Smooth muscle cell (in vitro differentiated cells): ENCODE measurements around the gene CFTR. TPM values are rescaled to one million over a fixed set of nuclear protein-coding genes. Genes with fewer than 3 reads are reported as not detected.
"Not testable (repeated sequence)": the region's sequence is repeated elsewhere in the genome, so short reads cannot be mapped to it uniquely, and the experiment has no call there.

ENCODE experiments used
- DNase-seq: peaks from one replicate; lab custom pipeline; 2025; ENCODE audit not compliant: unreplicated experiment; lab: John Stamatoyannopoulos, UW
- H2AFZ ChIP-seq: fragments of 200-600 bp; sonication (generic); 2 replicates; pipeline ENCODE4 v1.6.0; 2016; ENCODE audit warnings: antibody characterized with exemption, low read depth, mild to moderate bottlenecking
- H3F3A ChIP-seq: fragments of 200-600 bp; sonication (generic); 2 replicates; pipeline ENCODE4 v1.6.0; 2017; ENCODE audit warnings: antibody characterized with exemption, low read depth
- H3K27ac ChIP-seq: fragments of 200-600 bp; sonication (generic); 2 replicates; pipeline ENCODE4 v1.5.1; 2016; ENCODE audit warnings: low read depth, mild to moderate bottlenecking
- H3K27me3 ChIP-seq: fragments of 200-600 bp; sonication (generic); 2 replicates; pipeline ENCODE4 v1.6.1; 2016; ENCODE audit warnings: low read depth, mild to moderate bottlenecking
- H3K36me3 ChIP-seq: fragments of 200-600 bp; sonication (generic); 2 replicates; pipeline ENCODE4 v1.5.1; 2016; ENCODE audit warnings: low read depth
- H3K4me1 ChIP-seq: fragments of 200-600 bp; sonication (generic); 2 replicates; pipeline ENCODE4 v1.5.1; 2016; ENCODE audit warnings: low read depth
- H3K4me2 ChIP-seq: fragments of 200-600 bp; sonication (generic); 2 replicates; pipeline ENCODE4 v1.6.0; 2016; ENCODE audit warnings: mild to moderate bottlenecking
- H3K4me3 ChIP-seq: fragments of 200-600 bp; sonication (generic); 2 replicates; pipeline ENCODE4 v1.5.1; 2016; ENCODE audit warnings: mild to moderate bottlenecking
- H3K79me2 ChIP-seq: fragments of 200-600 bp; sonication (generic); 2 replicates; pipeline ENCODE4 v1.6.0; 2016; ENCODE audit warnings: low read depth, mild to moderate bottlenecking
- H3K9ac ChIP-seq: fragments of 200-600 bp; sonication (generic); 2 replicates; pipeline ENCODE4 v1.6.0; 2016; ENCODE audit warnings: low read depth
- H3K9me3 ChIP-seq: fragments of 200-600 bp; sonication (generic); replicated peaks from 2 replicates; pipeline ENCODE4 v1.5.1; 2016; ENCODE audit warnings: low read depth
- H4K20me1 ChIP-seq: fragments of 200-600 bp; sonication (generic); 2 replicates; pipeline ENCODE4 v1.6.0; 2016; ENCODE audit warnings: low read depth
- WGBS: methylation state at CpG from one replicate; pipeline ENCODE4 v1.1.7; 2016; ENCODE audit warnings: low lambda C conversion rate; 5-methylcytosine and 5-hydroxymethylcytosine counted together
- polyA plus RNA-seq: library from polyadenylated mRNA; unstranded; fragments of >200 nt; fragmentation: Nextera tagmentation; extraction: Ambion mirVana; gene quantifications from 2 replicates; pipeline ENCODE4 v1.2.1, GENCODE V29; 2016
- total RNA-seq: library from RNA; depleted of rRNA; stranded (reverse); fragments of >200 nt; gene quantifications from 2 replicates; pipeline ENCODE4 v1.2.3, GENCODE V29; 2014
- TF ChIP-seq, protein P1 (sequence below): fragments of 200-600 bp; sonication (generic); IDR thresholded peaks from 2 replicates; pipeline ENCODE4 v1.5.1; 2017; ENCODE audit warnings: borderline replicate concordance, mild to moderate bottlenecking, antibody characterized with exemption; ENCODE audit not compliant: insufficient read depth, poor library complexity, severe bottlenecking

Gene CFTR
- total and polyA plus RNA-seq, 2 experiments from 2014 or later = 0.53 to 1.6 TPM

DNA sequence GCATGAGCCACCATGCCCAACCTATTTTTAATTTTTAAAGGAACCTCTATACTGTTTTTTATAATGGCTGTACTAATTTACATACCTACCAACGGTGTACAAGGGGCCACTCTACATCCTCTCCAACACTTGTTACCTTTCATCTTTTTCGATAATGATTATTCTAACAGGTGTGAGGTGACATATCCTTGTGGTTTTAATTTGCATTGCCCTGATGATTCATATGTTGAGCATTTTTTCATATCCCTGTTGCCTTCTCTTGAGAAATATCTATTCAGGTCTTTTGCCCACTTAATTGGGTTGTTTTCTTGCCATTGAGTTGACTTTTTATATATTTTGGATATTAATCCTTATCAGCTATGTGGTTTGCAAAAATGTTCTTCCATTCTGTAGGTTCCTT is 226.4 kb downstream of the CFTR start:
- H3F3A ChIP-seq = no peaks in the 10 kb centered on the region
- TF ChIP-seq, protein P1, sequence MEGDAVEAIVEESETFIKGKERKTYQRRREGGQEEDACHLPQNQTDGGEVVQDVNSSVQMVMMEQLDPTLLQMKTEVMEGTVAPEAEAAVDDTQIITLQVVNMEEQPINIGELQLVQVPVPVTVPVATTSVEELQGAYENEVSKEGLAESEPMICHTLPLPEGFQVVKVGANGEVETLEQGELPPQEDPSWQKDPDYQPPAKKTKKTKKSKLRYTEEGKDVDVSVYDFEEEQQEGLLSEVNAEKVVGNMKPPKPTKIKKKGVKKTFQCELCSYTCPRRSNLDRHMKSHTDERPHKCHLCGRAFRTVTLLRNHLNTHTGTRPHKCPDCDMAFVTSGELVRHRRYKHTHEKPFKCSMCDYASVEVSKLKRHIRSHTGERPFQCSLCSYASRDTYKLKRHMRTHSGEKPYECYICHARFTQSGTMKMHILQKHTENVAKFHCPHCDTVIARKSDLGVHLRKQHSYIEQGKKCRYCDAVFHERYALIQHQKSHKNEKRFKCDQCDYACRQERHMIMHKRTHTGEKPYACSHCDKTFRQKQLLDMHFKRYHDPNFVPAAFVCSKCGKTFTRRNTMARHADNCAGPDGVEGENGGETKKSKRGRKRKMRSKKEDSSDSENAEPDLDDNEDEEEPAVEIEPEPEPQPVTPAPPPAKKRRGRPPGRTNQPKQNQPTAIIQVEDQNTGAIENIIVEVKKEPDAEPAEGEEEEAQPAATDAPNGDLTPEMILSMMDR = no peak
- DNase-seq = no peak
- H3K4me2 ChIP-seq = no peak overlapping the region
- H3K4me3 ChIP-seq = no peak overlapping the region
- H3K4me1 ChIP-seq = no peaks in the 10 kb centered on the region
- no peaks in the 10 kb centered on the region for H3K36me3 ChIP-seq
- H2AFZ ChIP-seq = no peak overlapping the region
- H3K79me2 ChIP-seq = no peaks in the 10 kb centered on the region
- H3K27me3 ChIP-seq = no peaks in the 10 kb centered on the region
- WGBS = 93% methylated on average over 2 of the region's 2 CpGs
- no peaks in the 10 kb centered on the region for H3K9me3 ChIP-seq
- no peak overlapping the region for H3K9ac ChIP-seq
- H4K20me1 ChIP-seq = no peaks in the 10 kb centered on the region
- H3K27ac ChIP-seq = no peak overlapping the region

DNA sequence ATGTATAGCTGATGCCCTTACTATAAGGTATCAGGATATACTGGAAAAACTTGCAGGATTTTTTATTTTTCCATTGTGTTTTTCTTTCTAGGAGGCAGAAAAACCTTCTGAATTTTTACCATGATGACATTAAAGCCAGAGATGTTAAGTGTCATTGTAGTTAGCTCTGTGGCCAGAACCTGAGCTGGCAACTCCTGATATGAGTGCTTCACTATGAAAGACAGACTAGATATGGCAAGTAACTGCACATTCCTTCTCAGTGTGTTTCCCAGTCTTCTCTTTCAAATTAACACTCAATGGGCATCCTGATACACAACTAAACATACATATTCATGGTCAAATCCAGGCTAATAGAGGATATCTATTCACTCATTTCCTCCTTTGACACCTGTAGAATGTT is 227.3 kb downstream of the CFTR start:
- no peaks in the 10 kb centered on the region for H4K20me1 ChIP-seq
- H3K4me2 ChIP-seq = no peak overlapping the region
- no peak overlapping the region for H3K27ac ChIP-seq
- H3F3A ChIP-seq = no peaks in the 10 kb centered on the region
- H3K27me3 ChIP-seq = no peaks in the 10 kb centered on the region
- no peak overlapping the region for H3K9ac ChIP-seq
- no peak for DNase-seq
- H3K4me1 ChIP-seq = no peaks in the 10 kb centered on the region
- TF ChIP-seq, protein P1 = no peak
- no peaks in the 10 kb centered on the region for H3K79me2 ChIP-seq
- no peak overlapping the region for H3K4me3 ChIP-seq
- H3K9me3 ChIP-seq = no peaks in the 10 kb centered on the region
- no peaks in the 10 kb centered on the region for H3K36me3 ChIP-seq
- H2AFZ ChIP-seq = no peak overlapping the region

DNA sequence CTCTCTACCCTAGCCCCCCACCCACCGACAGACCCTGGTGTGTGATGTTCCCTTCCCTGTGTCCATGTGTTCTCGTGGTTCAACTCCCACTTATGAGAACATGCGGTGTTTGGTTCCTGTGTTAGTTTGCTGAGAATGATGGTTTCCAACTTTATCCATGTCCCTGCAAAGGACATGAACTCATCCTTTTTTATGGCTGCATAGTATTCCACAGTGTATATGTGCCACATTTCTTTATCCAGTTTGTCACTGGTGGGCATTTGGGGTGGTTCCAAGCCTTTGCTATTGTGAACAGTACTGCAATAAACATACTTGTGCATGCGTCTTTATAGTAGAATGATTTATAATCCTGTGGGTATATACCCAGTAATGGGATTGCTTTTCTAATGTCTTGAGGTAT is 228.3 kb downstream of the CFTR start:
- not testable (repeated sequence) for H4K20me1 ChIP-seq, H3K27me3 ChIP-seq, H3F3A ChIP-seq, H3K4me3 ChIP-seq, H3K27ac ChIP-seq, H3K79me2 ChIP-seq, H2AFZ ChIP-seq, H3K9ac ChIP-seq, DNase-seq, H3K4me1 ChIP-seq, H3K9me3 ChIP-seq, H3K36me3 ChIP-seq, H3K4me2 ChIP-seq
- 96% methylated on average over 4 of the region's 4 CpGs for WGBS

DNA sequence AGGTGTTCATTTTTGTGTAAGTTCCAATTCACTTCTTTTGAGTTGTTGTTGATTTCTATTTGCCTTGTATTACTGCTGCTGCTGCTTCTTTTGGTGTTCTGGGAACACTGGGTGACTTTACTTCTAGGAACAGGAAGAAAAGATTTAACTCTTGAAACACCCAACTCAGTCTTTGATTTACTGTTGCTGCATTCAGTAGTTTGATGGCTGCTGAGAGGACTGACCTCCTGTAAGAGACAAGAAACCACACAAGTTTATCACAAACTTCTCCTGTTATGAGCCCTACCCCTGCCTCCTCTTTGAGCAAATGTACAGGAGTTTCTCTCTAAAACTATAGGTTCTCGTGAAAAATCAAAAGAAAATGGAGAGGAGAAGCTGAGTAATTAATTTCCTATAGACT is 231.7 kb downstream of the CFTR start:
- no peak overlapping the region for H3K4me3 ChIP-seq
- no peak overlapping the region for H3K9ac ChIP-seq
- no peak overlapping the region for H3K27ac ChIP-seq
- no peaks in the 10 kb centered on the region for H3K79me2 ChIP-seq
- WGBS = 93% methylated on average over 1 of the region's 1 CpG
- H3K4me1 ChIP-seq = no peaks in the 10 kb centered on the region
- no peaks in the 10 kb centered on the region for H3K27me3 ChIP-seq
- no peaks in the 10 kb centered on the region for H4K20me1 ChIP-seq
- no peaks in the 10 kb centered on the region for H3K36me3 ChIP-seq
- no peak overlapping the region for H2AFZ ChIP-seq
- H3K9me3 ChIP-seq = no peaks in the 10 kb centered on the region
- TF ChIP-seq, protein P1 = no peak
- H3F3A ChIP-seq = no peaks in the 10 kb centered on the region
- no peak overlapping the region for H3K4me2 ChIP-seq
- DNase-seq = no peak
